ENCODE data around the gene CLMN.
"Not testable (repeated sequence)": the region's sequence is repeated elsewhere in the genome, so short reads cannot be mapped to it uniquely, and the experiment has no call there.

Gene CLMN

DNA sequence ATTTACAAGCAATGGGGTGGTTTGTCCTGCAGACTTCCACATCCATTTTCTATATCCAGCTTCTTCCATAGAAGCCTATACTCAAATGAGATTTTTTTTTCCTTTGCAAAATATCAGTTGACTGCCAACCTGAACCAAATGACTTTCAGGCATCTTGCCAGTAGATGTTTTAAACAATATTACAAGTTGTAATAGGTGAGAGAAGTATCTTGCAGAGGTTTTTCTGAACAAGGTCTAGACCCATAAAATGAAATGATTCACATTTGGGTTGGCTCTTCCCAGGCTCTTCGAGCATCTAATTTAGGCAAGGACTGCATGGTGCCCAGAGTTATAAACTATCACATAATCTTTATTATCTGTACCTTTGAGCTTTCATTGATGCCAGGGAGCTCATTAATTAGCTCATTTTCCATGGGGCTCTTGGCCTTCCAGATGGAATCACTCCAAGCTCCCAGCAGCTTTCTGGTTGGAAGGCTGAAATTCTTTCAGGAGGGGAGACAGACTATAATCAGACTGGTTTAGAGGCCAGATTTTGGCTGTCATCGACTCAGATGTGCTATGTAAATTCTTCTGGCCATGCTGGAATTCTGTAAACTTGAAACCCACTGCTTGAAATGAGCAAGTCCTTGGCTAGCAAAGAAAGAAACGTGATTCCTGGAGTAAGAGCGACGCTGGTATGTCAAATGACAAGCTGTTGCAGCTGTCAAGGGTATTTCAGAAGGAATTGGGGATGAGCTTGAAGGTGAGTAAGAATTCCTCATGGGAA is 130.2 kb downstream of the CLMN start:
- DNase-seq: no peak

DNA sequence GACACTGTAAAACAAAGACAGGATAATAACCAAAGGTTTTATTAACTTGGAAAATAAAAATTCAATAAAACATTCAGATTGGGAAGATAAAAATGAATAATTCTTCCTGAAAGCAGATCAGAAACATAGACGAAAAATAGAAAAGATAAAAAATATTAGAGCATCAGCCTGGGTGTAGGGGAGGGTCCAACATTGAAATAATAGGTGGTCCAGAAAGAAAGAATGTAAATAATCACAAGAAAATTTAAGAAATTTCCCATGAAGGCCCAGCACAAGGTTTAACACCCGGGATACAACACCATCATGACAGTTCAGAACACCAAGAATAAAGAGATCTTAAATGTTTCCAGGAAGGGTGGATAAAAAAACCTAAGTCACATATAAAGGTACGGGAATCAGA is 131.3 kb downstream of the CLMN start:
- no peak for DNase-seq

DNA sequence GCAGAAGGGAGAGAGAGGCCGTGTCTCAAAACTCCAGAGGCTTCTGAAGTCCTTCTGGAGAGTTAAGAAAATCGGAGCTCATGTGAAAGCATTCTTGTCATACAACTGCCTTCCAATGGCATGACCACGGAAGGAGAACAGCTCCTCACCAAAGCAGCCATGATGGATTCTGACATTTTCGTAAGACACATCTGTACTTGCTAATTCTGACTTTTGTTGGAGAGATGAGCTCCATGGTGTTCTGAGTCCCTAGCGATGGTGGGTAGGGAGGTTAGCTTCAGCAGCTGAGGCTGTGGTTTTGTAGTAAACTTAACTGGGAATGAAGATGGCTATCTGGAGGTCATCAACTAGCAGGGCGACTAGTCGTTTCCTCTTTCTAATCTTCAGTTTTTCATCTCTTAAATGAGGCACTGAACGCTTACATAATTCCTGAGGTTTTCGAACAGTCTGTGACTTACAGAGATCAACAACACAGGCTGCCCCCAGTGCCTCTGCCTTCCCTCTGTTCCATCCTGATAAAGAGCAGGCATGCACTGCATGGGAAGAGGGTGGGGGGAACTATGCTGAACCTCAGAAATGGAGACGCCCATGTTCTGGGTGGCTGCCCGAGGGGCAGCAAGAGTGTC is 133.8 kb downstream of the CLMN start:
- DNase-seq: no peak

DNA sequence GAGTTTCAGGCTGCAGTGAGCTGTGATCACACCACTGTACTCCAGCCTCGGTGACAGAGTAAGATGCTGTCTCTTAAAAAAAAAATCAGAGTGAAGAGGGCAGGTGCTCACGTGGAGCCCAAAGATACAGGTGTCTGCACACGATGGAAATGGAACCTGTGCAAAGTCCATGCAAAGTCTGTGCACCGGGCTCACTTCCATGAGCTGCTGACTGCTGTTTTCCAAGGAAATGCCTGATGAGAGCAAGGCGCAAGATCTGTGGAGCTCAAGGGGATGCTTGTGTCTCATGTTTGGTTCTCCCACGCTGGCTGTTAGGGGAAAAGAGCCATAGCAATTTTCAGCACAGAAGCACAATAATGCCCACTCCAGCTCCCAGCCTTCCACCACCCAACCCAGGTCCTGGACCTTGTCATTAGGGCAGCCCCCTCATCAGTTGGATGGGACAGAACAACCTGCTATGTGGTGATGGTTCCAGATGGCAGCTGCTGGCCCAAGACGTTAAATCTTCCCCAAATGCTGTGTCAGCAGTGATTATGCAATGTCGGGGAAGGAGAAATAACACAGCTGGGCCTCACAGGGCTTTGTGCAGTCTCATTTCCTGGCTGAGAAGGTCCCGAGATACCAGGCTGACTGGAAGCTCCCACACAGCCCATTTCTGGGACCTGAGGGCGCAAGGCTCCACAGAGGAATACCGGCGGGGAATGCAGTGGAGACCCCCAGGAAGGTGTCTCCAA is 134.5 kb downstream of the CLMN start:
- DNase-seq: no peak

DNA sequence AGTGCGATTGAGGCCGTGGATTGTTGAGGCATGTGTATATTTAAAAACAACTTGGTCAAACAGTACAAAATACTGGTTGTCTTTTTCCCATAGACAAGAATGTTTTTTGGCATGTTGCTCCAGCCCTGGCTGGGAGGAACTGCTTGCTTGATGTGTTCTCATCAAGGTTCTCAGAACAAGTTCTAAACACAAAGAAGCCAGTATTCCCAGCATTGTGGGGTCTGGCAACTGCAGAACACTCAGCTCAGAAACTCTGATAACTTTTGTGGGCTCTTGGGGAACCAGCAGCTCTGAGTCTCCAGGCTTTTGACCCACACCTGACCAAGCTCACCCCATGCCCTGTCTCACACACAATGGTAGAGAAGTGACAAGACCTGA is 135.3 kb downstream of the CLMN start:
- no peak for DNase-seq

DNA sequence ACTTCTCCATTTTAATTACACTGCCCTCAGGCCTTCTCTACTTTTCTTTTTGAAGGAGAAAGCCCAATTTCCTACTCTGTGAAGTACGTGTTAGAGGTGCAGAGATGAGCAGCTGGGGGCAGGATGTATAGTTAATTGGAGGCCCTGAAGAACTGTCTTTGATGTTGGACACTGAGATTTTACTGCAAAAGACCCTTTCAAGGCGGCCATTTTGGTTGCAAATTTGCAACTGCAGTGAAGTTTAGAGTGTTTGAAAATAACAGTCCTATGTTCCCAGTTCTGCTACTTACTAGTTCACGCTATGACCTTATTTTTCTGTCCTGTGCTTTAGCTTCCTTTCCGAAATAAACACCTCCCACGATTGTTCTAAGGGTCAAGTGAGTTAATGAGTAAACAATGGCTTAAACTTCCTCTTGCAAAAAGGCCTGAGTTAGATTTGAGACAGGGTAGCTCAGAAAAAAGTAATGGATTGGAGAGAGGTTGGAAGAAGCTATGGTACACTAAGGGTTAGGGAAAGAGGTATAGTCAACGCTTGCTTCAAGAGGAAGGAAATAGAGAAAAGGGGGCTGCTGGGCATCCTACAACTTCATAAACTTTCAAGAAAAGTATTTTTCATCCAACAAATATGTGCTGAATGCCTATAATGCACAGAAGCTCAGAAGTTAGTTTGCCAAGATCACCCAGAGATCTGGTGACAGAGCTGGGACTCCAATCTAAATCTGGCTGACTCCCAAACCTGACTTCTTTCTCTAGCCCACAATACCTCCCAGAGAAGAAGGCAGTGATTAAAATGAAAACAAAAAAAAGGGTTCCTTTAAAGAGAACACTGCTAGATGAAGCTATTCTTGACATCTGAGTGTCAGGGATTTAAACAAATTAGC is 135.9 kb downstream of the CLMN start:
- no peak for DNase-seq

DNA sequence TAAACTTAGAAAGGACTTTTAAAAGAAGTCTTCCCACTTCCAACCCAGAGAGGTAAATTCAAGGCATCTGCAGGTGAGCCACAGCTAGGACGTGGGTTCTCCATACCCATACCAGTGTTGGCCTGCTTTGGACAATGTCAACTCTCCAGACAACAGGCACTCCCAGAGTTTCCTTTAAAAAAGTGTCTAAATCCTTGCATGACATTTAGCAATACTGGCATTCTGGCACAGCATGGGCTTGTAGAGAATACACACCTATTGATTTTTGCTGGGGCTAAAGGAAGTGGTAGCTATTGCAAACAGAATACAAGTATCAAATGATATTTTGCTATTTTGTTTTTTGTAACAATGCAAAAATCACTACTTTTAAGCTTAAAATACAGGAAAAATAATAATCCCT is 136.6 kb downstream of the CLMN start:
- DNase-seq: no peak

DNA sequence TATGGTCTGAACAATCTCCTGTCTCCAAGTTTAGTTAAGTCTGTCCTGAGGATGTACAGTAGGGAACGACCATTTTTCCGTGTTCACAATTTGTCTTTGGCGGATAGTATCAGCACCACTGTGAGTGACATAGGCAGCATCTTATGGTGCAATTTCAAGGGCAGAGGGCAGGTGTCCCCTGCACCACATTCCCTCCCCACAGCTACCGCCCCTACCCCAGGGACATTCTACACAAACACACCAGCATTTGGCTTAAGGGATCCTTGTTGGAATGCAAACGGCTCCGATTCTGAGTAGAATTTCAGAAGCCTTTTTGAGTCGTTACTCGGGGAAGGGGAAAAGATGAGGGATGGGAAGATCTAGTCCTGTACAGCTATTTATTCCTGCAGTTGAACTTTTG is 137.3 kb downstream of the CLMN start:
- DNase-seq: no peak

DNA sequence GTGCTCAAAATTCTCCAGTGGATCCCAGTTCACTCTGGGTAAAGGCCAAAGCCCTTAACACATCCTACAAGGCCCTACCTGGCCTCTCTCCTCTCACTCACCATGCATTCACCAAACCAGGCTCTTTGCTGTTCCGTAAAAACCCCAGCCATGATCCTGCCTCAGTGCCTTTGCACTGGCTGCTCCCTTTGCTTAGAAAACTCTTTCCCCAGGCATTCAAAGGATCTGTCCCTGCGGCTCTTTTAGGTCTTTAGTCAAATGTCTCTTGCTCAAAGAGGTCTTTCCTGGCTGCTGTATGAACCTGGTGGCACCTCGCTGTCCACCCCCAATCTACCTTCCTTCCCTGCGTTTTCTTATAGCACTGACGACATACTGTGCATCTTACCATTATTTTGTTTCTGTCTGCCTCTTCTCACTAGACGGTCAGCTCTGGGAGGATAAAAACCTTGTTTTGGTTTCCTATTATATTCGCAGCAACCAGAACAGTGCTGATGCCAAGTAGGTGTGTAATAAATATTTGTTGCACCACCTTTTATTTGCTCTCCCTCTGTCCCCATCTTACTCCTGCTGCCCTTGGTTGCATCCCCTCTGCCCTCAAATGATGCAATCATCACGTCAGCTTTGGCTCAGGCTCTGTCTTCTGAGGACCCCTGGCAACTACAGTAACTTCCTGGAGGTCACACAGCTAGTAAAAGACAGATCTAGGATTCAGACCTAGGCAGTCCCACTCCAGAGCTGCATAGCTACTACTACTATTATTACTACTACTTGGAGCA is 138.6 kb downstream of the CLMN start:
- no peak for DNase-seq

DNA sequence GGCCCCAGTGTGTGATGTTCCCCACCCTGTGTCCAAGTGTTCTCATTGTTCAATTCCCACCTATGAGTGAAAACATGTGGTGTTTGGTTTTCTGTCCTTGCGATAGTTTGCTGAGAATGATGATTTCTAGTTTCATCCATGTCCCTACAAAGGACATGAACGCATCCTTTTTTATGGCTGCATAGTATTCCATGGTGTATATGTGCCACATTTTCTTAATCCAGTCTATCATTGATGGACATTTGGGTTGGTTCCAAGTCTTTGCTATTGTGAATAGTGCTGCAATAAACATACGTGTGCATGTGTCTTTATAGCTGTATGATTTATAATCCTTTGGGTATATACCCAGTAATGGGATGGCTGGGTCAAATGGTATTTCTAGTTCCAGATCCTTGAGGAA is 144.0 kb downstream of the CLMN start:
- DNase-seq: not testable (repeated sequence)

DNA sequence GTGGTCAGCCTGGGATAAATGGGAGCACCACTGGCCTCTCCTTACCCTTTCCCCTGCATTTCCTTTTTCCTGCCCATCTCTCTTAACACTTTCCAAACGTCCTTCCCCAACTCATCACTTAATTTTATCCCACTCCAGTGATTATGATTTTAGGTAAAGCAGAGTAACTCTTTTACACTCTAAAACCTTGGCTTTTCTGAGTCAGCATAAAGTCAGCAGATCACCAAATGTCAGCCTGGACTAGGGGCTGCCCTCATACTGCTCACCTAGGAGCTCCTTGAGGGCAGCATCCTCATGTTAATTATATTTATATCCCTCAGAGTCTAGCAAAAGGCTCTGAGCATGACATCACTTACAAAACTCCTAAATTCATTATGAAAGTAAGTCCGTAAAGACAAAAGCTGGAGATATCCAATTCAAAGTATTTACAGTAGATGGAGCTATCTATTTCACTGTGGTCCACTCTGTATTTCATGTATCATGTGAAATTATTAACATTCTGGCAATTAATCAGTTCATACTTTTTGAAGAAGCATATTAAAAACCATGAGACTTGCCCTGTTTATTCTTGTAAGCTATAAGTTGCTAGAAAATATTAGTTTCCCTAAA is 145.4 kb downstream of the CLMN start:
- DNase-seq: no peak

DNA sequence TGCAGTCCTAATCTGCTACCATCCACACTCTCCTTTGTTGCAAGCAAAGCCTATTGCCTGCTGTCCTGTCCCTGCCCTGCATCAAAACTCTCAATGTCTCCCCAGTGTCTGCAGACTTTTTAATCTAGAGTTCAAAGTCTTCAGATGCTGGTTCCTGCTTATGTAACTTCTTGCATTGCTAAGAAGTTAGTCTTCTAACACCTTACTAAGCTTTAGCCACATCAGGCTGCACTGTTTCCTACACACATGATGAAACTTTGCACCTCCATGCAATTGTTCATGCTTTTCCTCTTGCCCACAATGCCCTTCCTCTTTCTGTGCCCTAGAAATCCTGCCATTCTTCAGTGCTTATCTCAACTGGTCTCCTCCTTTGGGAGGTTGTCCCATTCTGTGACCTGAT is 146.2 kb downstream of the CLMN start:
- no peak for DNase-seq

DNA sequence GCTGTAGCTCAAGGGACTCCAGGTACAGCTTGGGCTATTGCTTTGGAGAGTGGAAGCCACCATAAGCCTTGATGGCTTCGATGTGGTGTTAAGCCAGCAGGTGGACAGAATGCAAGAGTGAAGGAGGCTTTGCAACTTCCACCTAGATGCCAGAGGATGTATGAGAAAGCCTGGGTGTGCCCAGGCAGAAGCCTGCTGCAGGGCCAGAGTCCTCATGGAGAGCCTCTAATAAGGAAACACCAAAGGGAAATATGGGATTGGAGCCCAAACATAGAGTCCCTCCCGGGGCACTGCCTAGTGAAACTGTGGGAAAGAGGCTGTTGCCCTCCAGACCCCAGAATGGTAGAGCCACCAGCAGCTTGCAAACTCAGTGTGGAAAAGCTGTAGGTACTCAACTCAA is 152.5 kb downstream of the CLMN start:
- DNase-seq: no peak

DNA sequence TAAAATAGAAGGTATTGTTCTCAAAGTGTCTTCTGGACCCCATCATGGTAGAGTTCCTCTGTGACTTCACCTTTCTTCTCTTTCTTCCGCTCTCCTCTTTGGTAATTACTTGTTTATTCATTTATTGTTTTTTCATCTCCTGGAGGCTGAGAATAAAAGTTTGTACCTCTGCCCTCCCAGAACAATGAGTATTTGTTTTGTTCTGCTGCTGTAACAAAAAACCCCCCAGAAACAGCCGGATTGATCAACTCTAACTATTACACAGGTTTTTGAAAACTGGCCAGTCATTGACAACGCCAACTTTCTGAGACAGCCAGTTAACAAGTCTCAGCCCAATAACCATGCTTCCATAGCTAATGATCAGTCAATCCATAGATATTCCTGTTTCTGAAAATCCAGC is 154.2 kb downstream of the CLMN start:
- no peak for DNase-seq

DNA sequence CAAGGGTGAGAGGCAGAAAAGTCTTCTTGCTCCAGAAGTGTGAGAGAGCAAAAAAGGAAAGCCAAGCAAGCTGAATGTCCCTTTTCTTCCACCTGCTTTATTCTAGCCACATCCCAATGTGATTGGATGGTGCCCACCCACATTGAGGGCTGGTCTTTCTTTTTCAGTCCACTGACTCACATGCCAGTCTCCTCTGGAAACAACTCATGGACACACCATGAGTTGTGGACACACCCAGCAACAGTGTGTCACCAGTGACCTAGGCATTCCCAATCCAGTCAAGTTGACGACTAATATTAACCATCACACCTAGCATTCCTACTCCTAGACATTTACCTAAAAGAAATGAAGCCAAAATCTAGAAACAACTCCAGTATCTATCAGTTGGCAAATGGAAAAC is 155.2 kb downstream of the CLMN start:
- no peak for DNase-seq

DNA sequence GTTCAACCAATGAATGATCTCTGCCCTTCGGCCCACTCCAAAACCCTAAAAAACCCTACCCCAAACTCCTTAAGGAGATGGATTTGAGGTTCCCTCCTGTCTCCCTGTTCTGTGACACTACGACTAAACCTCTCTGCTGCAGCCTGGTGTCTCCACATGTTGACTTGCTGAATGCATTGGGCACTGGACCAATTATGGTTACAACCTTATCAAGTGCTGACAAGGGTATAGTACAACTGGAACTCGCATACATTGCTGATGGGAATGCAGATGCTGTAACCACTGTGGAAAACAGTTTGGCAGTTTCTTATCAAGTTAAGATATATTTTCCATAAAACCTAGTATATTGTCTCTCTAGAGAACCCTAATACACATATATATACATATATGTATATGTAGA is 156.0 kb downstream of the CLMN start:
- DNase-seq: no peak

DNA sequence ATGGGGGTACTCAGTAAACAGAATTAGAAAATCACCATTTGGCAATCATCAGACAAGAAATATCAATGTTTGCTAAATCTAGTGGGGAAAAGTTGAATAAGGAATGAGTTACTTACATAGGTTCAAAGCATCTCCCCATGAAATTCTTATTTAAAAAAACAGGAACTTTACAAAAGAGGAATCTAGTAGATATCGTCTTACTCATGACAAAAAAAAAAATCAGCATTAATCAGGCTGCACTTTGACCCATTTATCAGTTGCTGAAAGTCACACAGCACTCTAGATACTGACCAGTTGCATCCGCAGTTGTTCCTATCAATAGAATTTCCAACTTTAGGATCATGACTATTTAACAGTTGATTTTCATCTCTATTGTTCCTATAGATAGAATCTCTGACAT is 156.6 kb downstream of the CLMN start:
- DNase-seq: no peak

DNA sequence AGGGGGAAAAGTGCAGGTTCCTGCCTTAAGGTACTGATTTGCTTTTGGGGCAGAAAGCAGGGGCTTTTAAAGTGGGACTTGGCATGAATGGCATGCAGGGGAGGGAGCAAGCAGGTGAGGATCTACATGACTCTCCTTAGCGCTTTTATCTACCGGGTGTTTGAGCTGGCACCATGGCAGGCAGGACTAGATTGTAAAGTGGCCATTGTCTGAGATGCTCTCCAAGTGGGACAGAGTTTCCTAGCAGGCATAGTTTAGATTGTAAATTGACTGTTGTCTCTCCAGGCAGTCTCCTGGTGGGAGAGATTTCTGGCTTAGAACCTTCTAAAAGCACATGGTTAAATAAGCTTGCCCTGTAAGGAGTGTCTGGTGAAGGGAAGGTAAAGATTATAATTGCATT is 157.1 kb downstream of the CLMN start:
- no peak for DNase-seq

DNA sequence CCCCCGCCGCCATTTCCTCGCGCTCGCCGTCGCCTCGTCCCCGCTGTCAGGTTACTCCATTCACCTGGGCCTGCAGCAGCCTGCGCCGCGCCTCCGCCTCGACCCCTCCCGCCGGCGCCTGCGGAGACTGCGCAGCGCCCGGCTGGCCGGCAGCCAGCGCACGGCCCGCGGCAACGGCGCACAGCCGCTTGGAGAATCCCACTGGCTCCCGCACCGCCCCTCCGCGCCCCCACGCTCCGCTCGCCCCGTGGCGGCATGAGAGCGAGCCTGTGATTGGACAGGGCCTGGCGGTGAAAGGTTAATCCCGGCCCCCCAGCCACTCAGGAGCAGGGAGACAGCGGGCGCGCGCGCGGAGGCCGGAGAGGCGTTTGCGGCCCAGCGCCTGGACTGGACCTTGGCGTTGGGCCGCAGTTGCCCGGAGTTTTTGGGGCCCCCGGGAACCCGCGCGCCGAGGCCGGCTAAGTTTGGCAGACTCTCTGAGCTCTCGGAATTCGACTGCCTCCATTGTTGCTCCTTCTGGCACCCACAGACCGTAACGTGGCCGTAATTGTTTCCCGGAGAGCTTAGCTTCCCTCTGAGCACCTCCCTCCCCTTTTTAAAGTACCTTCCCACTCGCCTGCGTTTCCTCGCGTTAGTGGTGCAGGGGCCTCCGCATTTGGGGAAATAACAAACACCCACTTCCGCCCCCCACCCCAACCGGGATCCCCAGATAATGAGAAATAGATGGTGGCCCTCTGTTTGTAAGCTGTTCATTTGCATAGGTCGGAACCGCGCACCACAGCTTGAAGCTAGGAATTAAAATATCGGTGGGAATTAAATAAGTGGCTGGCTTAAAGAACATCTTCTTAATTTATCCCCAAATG is 162.2 kb downstream of the CLMN start, which contains the start of gene DICER1:
Gene DICER1 (minus strand): TSS at position 203 of the 863 bp plus-strand sequence. CDS start 24,071 bp downstream, outside the sequence.
- peak; percentile 89 for DNase-seq

DNA sequence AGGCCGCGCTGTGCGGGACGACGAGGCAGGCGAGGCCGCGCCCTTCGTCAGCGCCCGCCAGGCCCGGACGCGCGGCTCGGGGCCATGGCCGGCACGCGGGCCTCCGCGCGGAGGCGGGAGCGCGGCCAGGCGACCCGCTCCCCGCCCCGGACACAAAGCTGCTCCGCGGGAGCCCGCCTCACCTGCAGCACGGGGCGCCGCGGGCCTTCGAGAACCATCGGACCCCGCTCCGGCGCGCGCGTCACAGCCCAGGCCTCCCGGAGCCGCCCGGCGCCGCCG is 162.7 kb downstream of the CLMN start:
- DNase-seq: no peak

Data from 8988T (cell line).